CD4-positive, alpha-beta T cell treated with Interleukin-2 at 100 ng/mL for 4 hours (primary cell): ENCODE results near the gene EIF3F.

Experiments used
- DNase-seq: peaks from one replicate; pipeline ENCODE4 v3.0.0-alpha.2; 2020; ENCODE audit warnings: low spot score

The EIF3F gene

DNA sequence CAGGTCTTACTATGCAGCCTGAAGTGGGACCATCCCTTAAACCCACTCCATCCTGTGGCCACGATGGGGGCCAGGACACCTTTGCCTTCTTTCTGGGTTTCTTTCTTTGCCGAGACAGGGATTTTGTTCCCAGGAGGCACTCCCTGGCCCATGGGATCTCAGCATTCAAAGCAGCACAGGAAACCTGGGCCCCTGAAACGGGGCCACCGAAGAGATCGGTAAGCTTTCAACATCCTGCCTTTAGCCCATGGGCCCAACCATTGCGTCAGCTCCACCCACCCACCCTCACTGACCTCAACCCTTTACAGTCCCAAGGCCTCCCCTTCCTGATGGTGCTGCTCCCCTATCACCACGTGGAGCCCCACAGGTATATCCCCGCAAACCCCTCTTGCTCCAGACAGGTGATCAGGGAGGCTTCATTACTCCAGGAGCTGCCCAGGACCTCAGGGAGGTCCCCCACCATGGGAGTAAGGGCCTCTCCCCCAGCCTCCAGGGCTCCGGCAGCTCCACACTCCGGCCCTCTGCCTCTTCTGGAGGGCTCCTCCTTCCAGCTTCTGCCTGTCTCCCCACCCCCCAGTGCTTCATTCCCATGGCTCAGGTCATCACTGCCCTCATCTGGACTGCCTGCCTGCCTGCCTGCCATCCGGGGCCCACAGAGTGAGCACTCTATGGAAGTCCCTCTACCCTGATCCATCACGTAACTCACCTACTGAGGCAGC, 51.8 kb downstream of the EIF3F start:
- no peak for DNase-seq

DNA sequence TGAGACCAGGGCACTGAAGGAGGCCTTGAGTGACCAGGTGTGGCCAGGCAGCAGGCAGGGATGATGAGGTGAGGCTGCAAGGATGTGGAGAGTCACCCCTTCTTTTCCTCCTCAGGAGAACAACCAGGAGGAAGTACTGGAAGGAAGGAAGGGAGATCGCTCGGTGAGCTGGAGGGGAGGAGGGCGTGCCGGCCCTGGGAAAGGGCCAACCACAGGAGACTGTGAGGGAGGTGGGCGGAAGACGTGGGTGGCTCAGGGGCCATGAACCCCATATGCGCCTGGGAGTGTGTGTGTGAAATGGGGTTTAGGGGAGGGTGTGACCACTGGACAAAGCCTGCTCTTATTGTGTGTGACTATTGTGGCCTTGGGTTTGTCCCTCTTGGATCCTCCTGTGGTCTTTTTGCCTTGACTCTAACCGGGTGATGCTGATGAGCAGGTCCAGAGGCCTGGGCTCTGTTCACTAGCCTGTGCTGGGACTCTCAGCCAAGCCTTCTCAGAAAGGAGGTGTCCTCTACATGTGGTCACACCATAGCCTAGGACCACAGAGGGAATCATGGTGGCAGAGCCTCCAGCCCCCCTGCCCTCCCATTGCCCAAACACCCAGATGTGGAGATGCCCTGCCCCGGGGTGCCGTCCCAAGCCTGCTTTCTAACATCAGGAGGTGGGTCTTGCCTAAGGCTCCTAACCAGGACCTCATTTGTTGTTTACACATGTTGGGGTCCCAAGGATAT, 52.6 kb downstream of the EIF3F start:
- no peak for DNase-seq

- no peak for DNase-seq
Measured at GRCh38 chr11:8040261-8040920, 53.3 kb downstream of the EIF3F start.

DNA sequence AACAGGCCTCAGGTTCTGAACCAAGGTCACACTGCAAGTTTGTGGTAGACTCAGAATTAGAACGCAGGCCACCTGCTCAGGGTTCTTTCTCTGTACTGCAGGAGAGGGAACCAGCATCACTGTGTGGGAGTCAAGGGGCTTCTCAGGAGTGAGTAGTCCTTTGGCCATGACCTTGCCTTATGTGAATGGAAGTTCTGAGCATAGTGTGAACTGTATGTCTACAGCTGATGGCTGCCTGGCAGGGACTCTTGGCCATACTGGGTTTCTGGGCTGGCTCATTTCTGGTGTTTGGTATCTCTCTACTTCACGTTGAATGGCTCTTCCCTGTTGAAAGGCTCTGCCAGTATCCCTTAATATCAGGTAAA, 53.8 kb downstream of the EIF3F start:
- DNase-seq, result no peak

- DNase-seq, result no peak
Measured at GRCh38 chr11:8041576-8041975, 54.4 kb downstream of the EIF3F start.

DNA sequence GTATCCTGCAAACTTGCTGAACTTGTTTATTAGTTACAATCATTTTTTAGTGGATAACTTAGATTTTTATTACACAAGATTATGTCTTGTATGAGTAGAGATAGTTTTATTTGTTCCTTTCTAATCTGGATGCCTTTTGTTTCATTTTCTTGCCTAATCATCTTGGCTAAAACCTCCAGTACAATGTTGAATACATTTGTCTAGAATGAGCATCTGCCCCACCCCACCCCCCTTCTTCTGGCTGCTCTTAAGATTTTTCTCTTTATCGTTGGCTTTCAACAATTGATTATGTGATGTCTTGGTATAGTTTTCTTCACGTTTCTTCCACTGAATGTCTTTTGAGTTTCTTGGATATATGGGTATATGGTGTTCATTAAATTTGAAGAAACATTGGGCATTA, 56.6 kb downstream of the EIF3F start:
- DNase-seq, result no peak

GRCh38 chr11:8045839-8046238, 58.7 kb downstream of the EIF3F start:
- no peak for DNase-seq

DNA sequence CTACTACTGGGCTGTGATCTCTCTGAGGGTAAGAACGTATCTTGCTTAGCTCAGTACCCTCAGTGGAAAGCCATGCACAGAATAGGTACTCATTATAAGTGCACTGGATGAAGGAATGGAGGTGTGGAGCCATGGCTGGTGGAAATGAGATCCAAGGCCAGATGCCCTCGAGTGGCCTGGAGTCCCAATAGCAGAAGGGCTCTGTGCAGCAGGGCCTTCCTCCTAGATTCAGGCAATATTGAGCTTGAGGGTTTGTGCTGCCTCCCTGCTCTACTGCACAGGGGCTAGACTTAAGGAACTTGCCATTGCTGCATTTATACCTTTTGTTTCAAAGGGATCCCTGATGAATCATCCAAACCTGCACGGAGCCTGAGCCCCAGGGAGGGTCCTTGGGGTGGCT, 60.2 kb downstream of the EIF3F start:
- DNase-seq, result no peak

- no peak for DNase-seq
Measured at GRCh38 chr11:8049084-8049483, 61.9 kb downstream of the EIF3F start.
